Uterus (tissue), 2 donors: ENCODE measurements around the gene SPRYD7.

Experiments
- POLR2A ChIP-seq, 2 donors: fragments of 450-650 bp; IDR thresholded peaks; one replicate each; pipeline ENCODE4 v1.6.1; 2016; ENCODE audit warnings: antibody characterized with exemption in 2 of 2, mild to moderate bottlenecking in 1 of 2, moderate library complexity in 1 of 2
- TF ChIP-seq, protein P1 (sequence below), 4 experiments: fragments of 200-600 bp in 2 of 4; fragments of 450-650 bp in 2 of 4; sonication (generic) in 2 of 4; IDR thresholded peaks; one replicate each; pipeline ENCODE4 v1.5.1; 2016 to 2019; ENCODE audit warnings: antibody characterized with exemption in 4 of 4, mild to moderate bottlenecking in 2 of 4, moderate library complexity in 1 of 4

DNA sequence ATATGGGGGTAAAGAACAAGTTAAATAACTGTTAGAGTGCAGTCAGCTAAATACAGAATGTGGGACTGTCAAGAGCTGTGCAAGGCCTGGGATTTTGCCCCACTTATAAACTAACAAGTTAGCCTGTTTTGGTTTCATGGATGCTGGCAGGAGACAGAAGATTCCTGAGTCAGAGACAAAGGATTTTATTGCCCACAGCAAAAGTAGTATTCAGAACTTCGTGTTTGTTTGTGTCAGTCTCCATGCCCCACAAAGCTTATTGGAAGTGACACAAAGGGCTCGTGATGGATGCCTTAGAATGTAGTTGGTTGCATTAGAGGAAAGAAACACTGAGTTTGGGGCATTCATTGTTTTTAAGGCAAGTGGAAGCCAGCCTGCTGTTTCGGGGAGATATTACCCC lies 22.2 kb upstream of the SPRYD7 start:
- TF ChIP-seq POLR2A (IDR thresholded peaks at IDR 0.05) = no peak
- TF ChIP-seq, protein P1, sequence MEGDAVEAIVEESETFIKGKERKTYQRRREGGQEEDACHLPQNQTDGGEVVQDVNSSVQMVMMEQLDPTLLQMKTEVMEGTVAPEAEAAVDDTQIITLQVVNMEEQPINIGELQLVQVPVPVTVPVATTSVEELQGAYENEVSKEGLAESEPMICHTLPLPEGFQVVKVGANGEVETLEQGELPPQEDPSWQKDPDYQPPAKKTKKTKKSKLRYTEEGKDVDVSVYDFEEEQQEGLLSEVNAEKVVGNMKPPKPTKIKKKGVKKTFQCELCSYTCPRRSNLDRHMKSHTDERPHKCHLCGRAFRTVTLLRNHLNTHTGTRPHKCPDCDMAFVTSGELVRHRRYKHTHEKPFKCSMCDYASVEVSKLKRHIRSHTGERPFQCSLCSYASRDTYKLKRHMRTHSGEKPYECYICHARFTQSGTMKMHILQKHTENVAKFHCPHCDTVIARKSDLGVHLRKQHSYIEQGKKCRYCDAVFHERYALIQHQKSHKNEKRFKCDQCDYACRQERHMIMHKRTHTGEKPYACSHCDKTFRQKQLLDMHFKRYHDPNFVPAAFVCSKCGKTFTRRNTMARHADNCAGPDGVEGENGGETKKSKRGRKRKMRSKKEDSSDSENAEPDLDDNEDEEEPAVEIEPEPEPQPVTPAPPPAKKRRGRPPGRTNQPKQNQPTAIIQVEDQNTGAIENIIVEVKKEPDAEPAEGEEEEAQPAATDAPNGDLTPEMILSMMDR (IDR thresholded peaks at IDR 0.05) = no peak
